K562 (cell line): ENCODE measurements around the gene C22orf39. TPM values are rescaled to one million over a fixed set of nuclear protein-coding genes. Genes with fewer than 3 reads are reported as not detected.
A peak's percentile ranks its signal among the peaks of the same experiment; 100 is the strongest.

Experiments
- CXXC5 ChIP-seq: fragments of 250-450 bp; sonication (Bioruptor Pico); IDR thresholded peaks from 2 replicates; pipeline ENCODE4 v1.8.0; 2022; ENCODE audit warnings: inconsistent platforms, mild to moderate bottlenecking, moderate library complexity
- FOXJ3 ChIP-seq: sonication (generic); formaldehyde crosslinking; IDR thresholded peaks from 2 replicates; pipeline ENCODE4 v1.4.0; 2020; ENCODE audit warnings: mild to moderate bottlenecking, missing genetic modification reagents
- GTF2E2 ChIP-seq: fragments of 200-800 bp; sonication (Bioruptor generic); IDR thresholded peaks from 2 replicates; pipeline ENCODE4 v1.6.1; 2016; ENCODE audit warnings: missing genetic modification characterization, missing compliant biosample characterization
- L3MBTL2 ChIP-seq: fragments of 450-650 bp; IDR thresholded peaks from 2 replicates; pipeline ENCODE4 v1.6.1; 2016; ENCODE audit warnings: mild to moderate bottlenecking, moderate library complexity
- LEF1 ChIP-seq: fragments of 450-650 bp; IDR thresholded peaks from 2 replicates; pipeline ENCODE4 v1.6.1; 2016; ENCODE audit warnings: mild to moderate bottlenecking
- RHOXF2B ChIP-seq: fragments of 250-450 bp; sonication (Bioruptor Pico); conservative IDR thresholded peaks from 2 replicates; pipeline ENCODE4 v1.5.1; 2021
- SMC3 ChIP-seq: conservative IDR thresholded peaks from 2 replicates; pipeline ENCODE4 v1.6.1; 2011; ENCODE audit warnings: low read depth, low read length, improper control_type of control experiment; ENCODE audit not compliant: insufficient read depth
- SNRNP70 ChIP-seq: fragments of 200-400 bp; formaldehyde crosslinking; optimal IDR thresholded peaks from 2 replicates; pipeline ENCODE3; 2017; ENCODE audit warnings: low read depth, low read length
- SP2 ChIP-seq: IDR thresholded peaks from 2 replicates; pipeline ENCODE4 v1.6.1; 2011; ENCODE audit warnings: mild to moderate bottlenecking, low read depth, low read length, moderate library complexity; ENCODE audit not compliant: poor library complexity, severe bottlenecking; ENCODE audit errors: extremely low read depth
- SREBF2 ChIP-seq: sonication (generic); formaldehyde crosslinking; IDR thresholded peaks from 2 replicates; pipeline ENCODE4 v1.4.0; 2020; ENCODE audit warnings: mild to moderate bottlenecking, missing genetic modification reagents
- ZNF146 ChIP-seq: IDR thresholded peaks from one replicate; pipeline ENCODE4 v1.6.1; 2018; ENCODE audit warnings: missing compliant biosample characterization; ENCODE audit not compliant: unreplicated experiment
- ZNF239 ChIP-seq: fragments of 250-450 bp; sonication (Bioruptor Pico); IDR thresholded peaks from 2 replicates; pipeline ENCODE4 v1.4.0; 2020; ENCODE audit warnings: mild to moderate bottlenecking
- ZNF583 ChIP-seq: fragments of 250-450 bp; sonication (Bioruptor Pico); IDR thresholded peaks from 2 replicates; pipeline ENCODE4 v1.4.0; 2020
- ZNF707 ChIP-seq: fragments of 250-450 bp; sonication (Bioruptor Pico); conservative IDR thresholded peaks from 2 replicates; pipeline ENCODE4 v1.8.0; 2022; ENCODE audit warnings: inconsistent platforms, mild to moderate bottlenecking, moderate library complexity
- polyA plus RNA-seq, 8 experiments: library from polyadenylated mRNA; depleted of rRNA in 4 of 8; stranded (reverse) in 5 of 8; unstranded in 3 of 8; fragments of >200 nt; fragmentation: Nextera tagmentation in 2 of 8; fragmentation: Illumina TruSeq in 1 of 8; extraction: Ambion mirVana in 2 of 8; extraction: Trizol in 1 of 8; gene quantifications; 2 replicates each; pipeline versions ENCODE4 v1.2.1 to v1.2.3, GENCODE V29; 2011 to 2014; ENCODE audit warnings: inconsistent platforms in 1 of 8, missing spikeins in 1 of 8
- total RNA-seq, 7 experiments: library from RNA; depleted of rRNA in 6 of 7; stranded (reverse); fragments of >200 nt in 6 of 7; fragmentation: Illumina TruSeq in 2 of 7; extraction: Trizol in 2 of 7; gene quantifications; 2 replicates each; pipeline versions ENCODE4 v1.2.1 to v1.2.3, GENCODE V29; 2011 to 2021; ENCODE audit warnings: low replicate concordance in 1 of 7
- TF ChIP-seq, protein P1 (sequence below): sonication (generic); formaldehyde crosslinking; IDR thresholded peaks from 2 replicates; pipeline ENCODE4 v1.8.1; 2023; ENCODE audit warnings: missing genetic modification reagents, mild to moderate bottlenecking, borderline replicate concordance
- TF ChIP-seq, protein P2 (sequence below): fragments of 250-450 bp; sonication (Bioruptor Pico); IDR thresholded peaks from 2 replicates; pipeline ENCODE4 v1.9.0; 2021; ENCODE audit warnings: mild to moderate bottlenecking, inconsistent platforms
- TF ChIP-seq, protein P3 (sequence below): IDR thresholded peaks from 3 replicates; pipeline ENCODE4 v1.6.1; 2011; ENCODE audit warnings: borderline replicate concordance, mild to moderate bottlenecking; ENCODE audit not compliant: insufficient read length, insufficient read depth
- TF ChIP-seq, protein P4 (sequence below): fragments of 450-650 bp; formaldehyde crosslinking; IDR thresholded peaks from 2 replicates; pipeline ENCODE4 v1.4.0; 2022; ENCODE audit warnings: missing genetic modification characterization

C22orf39 gene
- total and polyA plus RNA-seq, 9 of the 15 experiments (the other 6 are each of a cell fraction or from before 2014, with no cell fraction given) = 20.4 to 139 (median 66.8) TPM

DNA sequence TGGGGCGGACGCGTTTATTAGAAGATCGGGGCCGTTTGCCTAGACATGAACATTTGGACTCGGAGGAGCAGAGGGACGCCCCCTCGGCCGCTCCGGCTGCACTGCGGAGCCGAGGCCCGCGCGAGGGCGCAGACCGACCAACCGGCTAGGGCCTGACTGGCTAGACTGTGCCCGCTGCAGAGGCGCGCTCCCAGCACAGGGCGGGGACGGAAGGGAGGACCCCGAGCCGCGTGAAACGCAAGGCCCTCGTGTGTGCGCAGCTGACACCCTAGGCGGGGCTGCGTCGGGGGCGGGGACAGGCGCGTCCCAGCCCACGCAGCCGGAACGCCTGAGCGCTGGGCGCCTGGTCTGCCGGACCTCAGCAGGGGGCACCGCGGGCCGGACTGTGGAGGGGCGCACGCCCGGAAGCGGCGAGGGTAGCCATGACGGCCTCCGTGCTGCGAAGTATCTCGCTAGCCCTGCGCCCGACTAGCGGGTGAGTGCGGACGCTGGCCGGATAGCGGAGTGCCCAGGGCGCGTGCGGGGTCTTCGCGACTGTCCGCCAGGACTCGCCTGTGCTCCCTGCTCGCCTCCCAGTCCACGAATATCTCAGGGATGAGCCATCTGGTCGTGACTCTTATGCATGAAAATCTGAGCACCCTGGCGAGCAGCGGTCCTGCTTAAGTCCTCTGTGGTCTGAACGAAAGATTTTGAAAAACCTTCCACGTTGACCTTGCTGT, 15.2 kb downstream of the C22orf39 start, which contains the start of gene MRPL40 (continued):
- TF ChIP-seq, protein P1, sequence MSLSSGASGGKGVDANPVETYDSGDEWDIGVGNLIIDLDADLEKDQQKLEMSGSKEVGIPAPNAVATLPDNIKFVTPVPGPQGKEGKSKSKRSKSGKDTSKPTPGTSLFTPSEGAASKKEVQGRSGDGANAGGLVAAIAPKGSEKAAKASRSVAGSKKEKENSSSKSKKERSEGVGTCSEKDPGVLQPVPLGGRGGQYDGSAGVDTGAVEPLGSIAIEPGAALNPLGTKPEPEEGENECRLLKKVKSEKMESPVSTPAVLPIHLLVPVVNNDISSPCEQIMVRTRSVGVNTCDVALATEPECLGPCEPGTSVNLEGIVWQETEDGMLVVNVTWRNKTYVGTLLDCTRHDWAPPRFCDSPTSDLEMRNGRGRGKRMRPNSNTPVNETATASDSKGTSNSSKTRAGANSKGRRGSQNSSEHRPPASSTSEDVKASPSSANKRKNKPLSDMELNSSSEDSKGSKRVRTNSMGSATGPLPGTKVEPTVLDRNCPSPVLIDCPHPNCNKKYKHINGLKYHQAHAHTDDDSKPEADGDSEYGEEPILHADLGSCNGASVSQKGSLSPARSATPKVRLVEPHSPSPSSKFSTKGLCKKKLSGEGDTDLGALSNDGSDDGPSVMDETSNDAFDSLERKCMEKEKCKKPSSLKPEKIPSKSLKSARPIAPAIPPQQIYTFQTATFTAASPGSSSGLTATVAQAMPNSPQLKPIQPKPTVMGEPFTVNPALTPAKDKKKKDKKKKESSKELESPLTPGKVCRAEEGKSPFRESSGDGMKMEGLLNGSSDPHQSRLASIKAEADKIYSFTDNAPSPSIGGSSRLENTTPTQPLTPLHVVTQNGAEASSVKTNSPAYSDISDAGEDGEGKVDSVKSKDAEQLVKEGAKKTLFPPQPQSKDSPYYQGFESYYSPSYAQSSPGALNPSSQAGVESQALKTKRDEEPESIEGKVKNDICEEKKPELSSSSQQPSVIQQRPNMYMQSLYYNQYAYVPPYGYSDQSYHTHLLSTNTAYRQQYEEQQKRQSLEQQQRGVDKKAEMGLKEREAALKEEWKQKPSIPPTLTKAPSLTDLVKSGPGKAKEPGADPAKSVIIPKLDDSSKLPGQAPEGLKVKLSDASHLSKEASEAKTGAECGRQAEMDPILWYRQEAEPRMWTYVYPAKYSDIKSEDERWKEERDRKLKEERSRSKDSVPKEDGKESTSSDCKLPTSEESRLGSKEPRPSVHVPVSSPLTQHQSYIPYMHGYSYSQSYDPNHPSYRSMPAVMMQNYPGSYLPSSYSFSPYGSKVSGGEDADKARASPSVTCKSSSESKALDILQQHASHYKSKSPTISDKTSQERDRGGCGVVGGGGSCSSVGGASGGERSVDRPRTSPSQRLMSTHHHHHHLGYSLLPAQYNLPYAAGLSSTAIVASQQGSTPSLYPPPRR = no peak
- TF ChIP-seq ZNF146 (no peak), SNRNP70 (no peak), SP2 (peak; percentile 46), FOXJ3 (no peak), ZNF707 (peak; percentile 79; the same call in 1 of the 2 replicates), ZNF583 (CRISPR knock-in tag) (peak; percentile 97), L3MBTL2 (no peak), RHOXF2B (CRISPR knock-in tag) (peak; percentile 97), CXXC5 (CRISPR knock-in tag) (peak; percentile 100), GTF2E2 (tag) (no peak), ZNF239 (CRISPR knock-in tag) (peak; percentile 88), SREBF2 (no peak), LEF1 (no peak), SMC3 (peak; percentile 39; the same call in 1 of the 2 replicates)
- TF ChIP-seq, protein P2, sequence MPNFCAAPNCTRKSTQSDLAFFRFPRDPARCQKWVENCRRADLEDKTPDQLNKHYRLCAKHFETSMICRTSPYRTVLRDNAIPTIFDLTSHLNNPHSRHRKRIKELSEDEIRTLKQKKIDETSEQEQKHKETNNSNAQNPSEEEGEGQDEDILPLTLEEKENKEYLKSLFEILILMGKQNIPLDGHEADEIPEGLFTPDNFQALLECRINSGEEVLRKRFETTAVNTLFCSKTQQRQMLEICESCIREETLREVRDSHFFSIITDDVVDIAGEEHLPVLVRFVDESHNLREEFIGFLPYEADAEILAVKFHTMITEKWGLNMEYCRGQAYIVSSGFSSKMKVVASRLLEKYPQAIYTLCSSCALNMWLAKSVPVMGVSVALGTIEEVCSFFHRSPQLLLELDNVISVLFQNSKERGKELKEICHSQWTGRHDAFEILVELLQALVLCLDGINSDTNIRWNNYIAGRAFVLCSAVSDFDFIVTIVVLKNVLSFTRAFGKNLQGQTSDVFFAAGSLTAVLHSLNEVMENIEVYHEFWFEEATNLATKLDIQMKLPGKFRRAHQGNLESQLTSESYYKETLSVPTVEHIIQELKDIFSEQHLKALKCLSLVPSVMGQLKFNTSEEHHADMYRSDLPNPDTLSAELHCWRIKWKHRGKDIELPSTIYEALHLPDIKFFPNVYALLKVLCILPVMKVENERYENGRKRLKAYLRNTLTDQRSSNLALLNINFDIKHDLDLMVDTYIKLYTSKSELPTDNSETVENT (CRISPR knock-in tag) = peak; percentile 99
- TF ChIP-seq, protein P3, sequence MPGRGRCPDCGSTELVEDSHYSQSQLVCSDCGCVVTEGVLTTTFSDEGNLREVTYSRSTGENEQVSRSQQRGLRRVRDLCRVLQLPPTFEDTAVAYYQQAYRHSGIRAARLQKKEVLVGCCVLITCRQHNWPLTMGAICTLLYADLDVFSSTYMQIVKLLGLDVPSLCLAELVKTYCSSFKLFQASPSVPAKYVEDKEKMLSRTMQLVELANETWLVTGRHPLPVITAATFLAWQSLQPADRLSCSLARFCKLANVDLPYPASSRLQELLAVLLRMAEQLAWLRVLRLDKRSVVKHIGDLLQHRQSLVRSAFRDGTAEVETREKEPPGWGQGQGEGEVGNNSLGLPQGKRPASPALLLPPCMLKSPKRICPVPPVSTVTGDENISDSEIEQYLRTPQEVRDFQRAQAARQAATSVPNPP = no peak
- TF ChIP-seq, protein P4, sequence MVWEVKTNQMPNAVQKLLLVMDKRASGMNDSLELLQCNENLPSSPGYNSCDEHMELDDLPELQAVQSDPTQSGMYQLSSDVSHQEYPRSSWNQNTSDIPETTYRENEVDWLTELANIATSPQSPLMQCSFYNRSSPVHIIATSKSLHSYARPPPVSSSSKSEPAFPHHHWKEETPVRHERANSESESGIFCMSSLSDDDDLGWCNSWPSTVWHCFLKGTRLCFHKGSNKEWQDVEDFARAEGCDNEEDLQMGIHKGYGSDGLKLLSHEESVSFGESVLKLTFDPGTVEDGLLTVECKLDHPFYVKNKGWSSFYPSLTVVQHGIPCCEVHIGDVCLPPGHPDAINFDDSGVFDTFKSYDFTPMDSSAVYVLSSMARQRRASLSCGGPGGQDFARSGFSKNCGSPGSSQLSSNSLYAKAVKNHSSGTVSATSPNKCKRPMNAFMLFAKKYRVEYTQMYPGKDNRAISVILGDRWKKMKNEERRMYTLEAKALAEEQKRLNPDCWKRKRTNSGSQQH (CRISPR knock-in tag) = peak; percentile 97
